MM.1S (cell line): ENCODE data around the gene ADAP1.

Source experiments
- DNase-seq: peaks from one replicate; pipeline ENCODE4 v3.0.0-alpha.2; 2015
- H2AFZ ChIP-seq: fragments of 300-600 bp; sonication (generic); 2 replicates; pipeline ENCODE4 v1.6.0; 2016; ENCODE audit warnings: antibody characterized with exemption, low read length
- H3F3A ChIP-seq: fragments of 300-600 bp; sonication (generic); 2 replicates; pipeline ENCODE4 v1.6.1; 2016; ENCODE audit warnings: mild to moderate bottlenecking, antibody characterized with exemption, low read length, moderate library complexity, mixed read lengths; ENCODE audit not compliant: insufficient read depth
- H3K27ac ChIP-seq: fragments of 300-600 bp; sonication (generic); 2 replicates; pipeline ENCODE4 v1.5.1; 2016; ENCODE audit warnings: mild to moderate bottlenecking, low read length
- H3K27me3 ChIP-seq: fragments of 300-600 bp; sonication (generic); replicated peaks from 2 replicates; pipeline ENCODE4 v1.6.0; 2016; ENCODE audit warnings: low read length; ENCODE audit not compliant: insufficient read depth
- H3K36me3 ChIP-seq: fragments of 300-600 bp; sonication (generic); replicated peaks from 2 replicates; pipeline ENCODE4 v1.6.1; 2016; ENCODE audit warnings: mild to moderate bottlenecking, low read length, mixed read lengths; ENCODE audit not compliant: insufficient read depth
- H3K4me1 ChIP-seq: fragments of 300-600 bp; sonication (generic); 2 replicates; pipeline ENCODE4 v1.6.1; 2016; ENCODE audit warnings: low read length, mixed read lengths
- H3K4me2 ChIP-seq: fragments of 300-600 bp; sonication (generic); 2 replicates; pipeline ENCODE4 v1.6.0; 2016; ENCODE audit warnings: low read depth, low read length
- H3K4me3 ChIP-seq: fragments of 300-600 bp; sonication (generic); 2 replicates; pipeline ENCODE4 v1.5.1; 2016; ENCODE audit warnings: low read length, mixed read lengths
- H3K79me2 ChIP-seq: fragments of 300-600 bp; sonication (generic); 2 replicates; pipeline ENCODE4 v1.6.1; 2016; ENCODE audit warnings: mixed run types, low read length, mixed read lengths
- H3K9ac ChIP-seq: fragments of 300-600 bp; sonication (generic); 2 replicates; pipeline ENCODE4 v1.6.1; 2016; ENCODE audit warnings: low read length, mixed read lengths
- H3K9me2 ChIP-seq: fragments of 300-600 bp; sonication (generic); replicated peaks from 2 replicates; pipeline ENCODE4 v1.6.1; 2016; ENCODE audit warnings: mild to moderate bottlenecking, low read length, mixed read lengths; ENCODE audit not compliant: insufficient read depth
- H3K9me3 ChIP-seq: fragments of 300-600 bp; sonication (generic); replicated peaks from 2 replicates; pipeline ENCODE4 v1.6.1; 2016; ENCODE audit warnings: mild to moderate bottlenecking, low read length, mixed read lengths; ENCODE audit not compliant: insufficient read depth
- H4K20me1 ChIP-seq: fragments of 300-600 bp; sonication (generic); 2 replicates; pipeline ENCODE4 v1.6.1; 2016; ENCODE audit warnings: mild to moderate bottlenecking, low read length, moderate library complexity, mixed read lengths; ENCODE audit not compliant: insufficient read depth
- EZH2 ChIP-seq: fragments of 300-600 bp; sonication (generic); optimal IDR thresholded peaks from 2 replicates; pipeline ENCODE3; 2017; ENCODE audit warnings: low read depth, mild to moderate bottlenecking, antibody characterized with exemption, low read length, mixed read lengths
- EZH2phosphoT487 ChIP-seq: fragments of 300-600 bp; sonication (generic); IDR thresholded peaks from 2 replicates; pipeline ENCODE4 v1.6.1; 2018; ENCODE audit warnings: antibody characterized with exemption, low read length
- TF ChIP-seq, protein P1 (sequence below): fragments of 300-600 bp; sonication (generic); IDR thresholded peaks from 2 replicates; pipeline ENCODE4 v1.5.1; 2016; ENCODE audit warnings: antibody characterized with exemption, low read length, mixed read lengths

ADAP1 gene

DNA sequence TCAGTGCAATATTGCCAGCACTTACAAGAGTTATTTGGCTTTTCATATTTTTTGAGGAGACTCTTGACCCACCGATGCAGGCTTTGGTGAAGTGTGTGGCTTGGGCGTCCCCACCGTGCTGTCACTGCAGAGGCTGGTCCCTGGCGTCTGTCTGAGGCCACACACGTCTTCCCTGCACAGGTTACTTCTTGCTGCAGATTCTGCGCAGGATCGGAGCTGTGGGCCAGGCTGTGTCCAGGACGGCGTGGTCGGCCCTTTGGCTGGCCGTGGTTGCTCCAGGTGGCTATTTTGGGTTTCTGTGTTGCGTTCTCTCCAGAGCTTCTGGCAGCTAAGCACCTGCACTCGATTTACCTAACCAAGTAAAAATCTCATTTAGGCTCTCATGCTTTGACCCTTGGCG, 103.3 kb downstream of the ADAP1 start:
- H4K20me1 ChIP-seq = no peaks in the 10 kb centered on the region
- no peaks in the 10 kb centered on the region for H3K79me2 ChIP-seq
- no peaks in the 10 kb centered on the region for H3K9me2 ChIP-seq
- no peaks in the 10 kb centered on the region for H3K9me3 ChIP-seq
- H2AFZ ChIP-seq = no peak overlapping the region
- H3K4me1 ChIP-seq = no peaks in the 10 kb centered on the region
- H3K36me3 ChIP-seq = no peaks in the 10 kb centered on the region; the same call in 1 of the 2 replicates
- H3K9ac ChIP-seq = no peak overlapping the region
- no peak overlapping the region for H3K4me3 ChIP-seq
- H3K27ac ChIP-seq = no peak overlapping the region
- H3F3A ChIP-seq = no peaks in the 10 kb centered on the region
- DNase-seq = no peak
- H3K4me2 ChIP-seq = no peak overlapping the region
- no peak for TF ChIP-seq EZH2phosphoT487
- TF ChIP-seq, protein P1, sequence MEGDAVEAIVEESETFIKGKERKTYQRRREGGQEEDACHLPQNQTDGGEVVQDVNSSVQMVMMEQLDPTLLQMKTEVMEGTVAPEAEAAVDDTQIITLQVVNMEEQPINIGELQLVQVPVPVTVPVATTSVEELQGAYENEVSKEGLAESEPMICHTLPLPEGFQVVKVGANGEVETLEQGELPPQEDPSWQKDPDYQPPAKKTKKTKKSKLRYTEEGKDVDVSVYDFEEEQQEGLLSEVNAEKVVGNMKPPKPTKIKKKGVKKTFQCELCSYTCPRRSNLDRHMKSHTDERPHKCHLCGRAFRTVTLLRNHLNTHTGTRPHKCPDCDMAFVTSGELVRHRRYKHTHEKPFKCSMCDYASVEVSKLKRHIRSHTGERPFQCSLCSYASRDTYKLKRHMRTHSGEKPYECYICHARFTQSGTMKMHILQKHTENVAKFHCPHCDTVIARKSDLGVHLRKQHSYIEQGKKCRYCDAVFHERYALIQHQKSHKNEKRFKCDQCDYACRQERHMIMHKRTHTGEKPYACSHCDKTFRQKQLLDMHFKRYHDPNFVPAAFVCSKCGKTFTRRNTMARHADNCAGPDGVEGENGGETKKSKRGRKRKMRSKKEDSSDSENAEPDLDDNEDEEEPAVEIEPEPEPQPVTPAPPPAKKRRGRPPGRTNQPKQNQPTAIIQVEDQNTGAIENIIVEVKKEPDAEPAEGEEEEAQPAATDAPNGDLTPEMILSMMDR = no peak
- no peak for TF ChIP-seq EZH2
- H3K27me3 ChIP-seq = no peaks in the 10 kb centered on the region

DNA sequence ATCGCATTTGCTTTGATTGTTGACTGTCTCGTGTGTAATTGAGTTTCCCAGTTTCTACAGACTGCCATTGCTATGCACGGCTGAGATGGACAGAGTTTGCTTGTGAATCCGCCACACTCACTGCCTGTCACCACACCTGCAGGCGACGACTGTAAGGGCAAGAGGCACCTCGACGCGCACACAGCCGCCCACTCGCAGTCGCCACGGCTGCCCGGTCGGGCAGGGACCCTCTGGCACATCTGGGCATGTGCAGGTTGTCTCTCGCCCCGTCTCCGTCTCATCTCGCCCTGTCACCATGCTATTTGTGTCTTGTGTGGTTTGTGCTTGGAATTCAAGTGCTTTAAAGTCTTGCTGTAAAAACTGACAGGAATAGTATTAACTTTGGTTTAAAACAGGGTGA, 104.7 kb downstream of the ADAP1 start:
- H2AFZ ChIP-seq = no peak overlapping the region
- no peaks in the 10 kb centered on the region; the same call in 1 of the 2 replicates for H3K36me3 ChIP-seq
- H3K9me2 ChIP-seq = no peaks in the 10 kb centered on the region
- H3K27ac ChIP-seq = no peak overlapping the region
- no peak overlapping the region for H3K4me2 ChIP-seq
- no peaks in the 10 kb centered on the region for H3K9me3 ChIP-seq
- no peaks in the 10 kb centered on the region for H3K27me3 ChIP-seq
- H4K20me1 ChIP-seq = no peaks in the 10 kb centered on the region
- H3K9ac ChIP-seq = no peak overlapping the region
- TF ChIP-seq, protein P1 = no peak
- no peak for TF ChIP-seq EZH2
- no peak for TF ChIP-seq EZH2phosphoT487
- H3K4me1 ChIP-seq = no peaks in the 10 kb centered on the region
- H3F3A ChIP-seq = no peaks in the 10 kb centered on the region
- no peak for DNase-seq
- H3K79me2 ChIP-seq = peaks cover 8% of the 10 kb centered on the region
- no peak overlapping the region for H3K4me3 ChIP-seq

DNA sequence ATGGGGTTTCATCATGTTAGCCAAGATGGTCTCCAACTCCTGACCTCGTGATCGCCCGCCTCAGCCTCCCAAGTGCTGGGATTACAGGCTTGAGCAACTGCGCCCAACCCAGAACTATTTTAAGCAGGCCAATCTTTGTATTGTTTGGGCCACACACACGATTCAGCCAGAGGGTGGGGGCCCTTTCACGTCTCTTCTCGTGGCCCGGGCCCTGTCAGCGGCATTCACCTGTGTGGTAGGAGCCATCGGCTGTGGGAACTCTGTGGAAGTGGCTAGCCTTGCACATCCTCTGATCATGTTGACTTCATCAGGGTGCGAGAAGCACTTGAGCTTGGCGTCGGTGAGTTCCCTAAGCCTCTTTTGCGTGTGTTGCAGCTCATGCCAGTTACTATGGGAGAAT, 105.3 kb downstream of the ADAP1 start:
- TF ChIP-seq EZH2phosphoT487 (no peak), EZH2 (no peak)
- TF ChIP-seq, protein P1 = no peak
- Histone ChIP-seq H3K27me3 (no peaks in the 10 kb centered on the region), H3K9ac (no peak overlapping the region), H3K4me1 (no peaks in the 10 kb centered on the region), H3K27ac (no peak overlapping the region), H2AFZ (no peak overlapping the region), H3F3A (no peaks in the 10 kb centered on the region), H4K20me1 (no peaks in the 10 kb centered on the region), H3K79me2 (peaks cover 14% of the 10 kb centered on the region), H3K4me3 (no peak overlapping the region), H3K9me3 (no peaks in the 10 kb centered on the region), H3K9me2 (no peaks in the 10 kb centered on the region), H3K36me3 (no peaks in the 10 kb centered on the region; the same call in none of the 2 replicates), H3K4me2 (no peak overlapping the region)
- no peak for DNase-seq
